A673 (cell line): ENCODE results near the gene FOLR2. TPM values are rescaled to one million over a fixed set of nuclear protein-coding genes. Genes with fewer than 3 reads are reported as not detected.

Source experiments
- BruUV-seq: library from RNA; stranded (reverse); fragments of 400-500 nt; replicated peaks from 2 replicates; lab custom pipeline; 2021; lab: Mats Ljungman, UMichigan
- CTCF ChIA-PET: fragments of 300-600 bp; sonication (Branson Sonifier 250); formaldehyde crosslinking; loops from one replicate; lab custom pipeline; 2022; ENCODE audit warnings: antibody characterized with exemption; lab: Charles Lee
- POLR2A ChIA-PET: fragments of 300-600 bp; sonication (Branson Sonifier 250); formaldehyde crosslinking; loops from one replicate; lab custom pipeline; 2022; ENCODE audit warnings: antibody characterized with exemption; ENCODE audit not compliant: low non-redundant PET; lab: Charles Lee
- DNase-seq: peaks from one replicate; pipeline ENCODE4 v3.0.0-alpha.2; 2015; ENCODE audit warnings: low spot score
- H3K27ac ChIP-seq: fragments of 200-600 bp; sonication (generic); 2 replicates; pipeline ENCODE4 v1.5.1; 2016; ENCODE audit warnings: mixed run types, low read depth, mild to moderate bottlenecking, mixed read lengths, antibody characterized with exemption, low read length; ENCODE audit not compliant: poor library complexity, severe bottlenecking
- H3K27me3 ChIP-seq: fragments of 200-600 bp; sonication (generic); replicated peaks from 2 replicates; pipeline ENCODE4 v1.6.1; 2017; ENCODE audit warnings: mixed run types, low read depth, mild to moderate bottlenecking, mixed read lengths, antibody characterized with exemption, low read length; ENCODE audit not compliant: insufficient read depth, poor library complexity
- H3K36me3 ChIP-seq: fragments of 200-600 bp; sonication (generic); 2 replicates; pipeline ENCODE4 v1.6.1; 2016; ENCODE audit warnings: mixed run types, mild to moderate bottlenecking, mixed read lengths, antibody characterized with exemption, low read length; ENCODE audit not compliant: insufficient read depth, poor library complexity, severe bottlenecking
- H3K4me1 ChIP-seq: fragments of 200-600 bp; sonication (generic); 2 replicates; pipeline ENCODE4 v1.6.1; 2017; ENCODE audit warnings: mixed run types, mild to moderate bottlenecking, mixed read lengths, antibody characterized with exemption, low read length; ENCODE audit not compliant: insufficient read depth, poor library complexity, severe bottlenecking
- H3K4me3 ChIP-seq: fragments of 200-600 bp; sonication (generic); 2 replicates; pipeline ENCODE4 v1.5.1; 2016; ENCODE audit warnings: low read depth, mixed run types, mild to moderate bottlenecking, mixed read lengths, low read length; ENCODE audit not compliant: poor library complexity, severe bottlenecking
- H3K9me3 ChIP-seq: fragments of 200-600 bp; sonication (generic); 2 replicates; pipeline ENCODE4 v1.6.1; 2016; ENCODE audit warnings: mixed run types, low read depth, mild to moderate bottlenecking, mixed read lengths, antibody characterized with exemption, low read length; ENCODE audit not compliant: poor library complexity, severe bottlenecking
- EZH2 ChIP-seq: fragments of 200-600 bp; sonication (generic); IDR thresholded peaks from 2 replicates; pipeline ENCODE4 v1.6.1; 2017; ENCODE audit warnings: borderline replicate concordance, low read depth, mild to moderate bottlenecking, mixed read lengths, antibody characterized with exemption, low read length; ENCODE audit not compliant: poor library complexity, severe bottlenecking
- intact Hi-C: fragments of 100-400 bp; cut with micrococcal nuclease; formaldehyde crosslinking; loops from one replicate; pipeline ENCODE4 v1.10.0; 2022; ENCODE audit not compliant: unreplicated experiment
- total RNA-seq: library from RNA; stranded (reverse); gene quantifications from 2 replicates; pipeline ENCODE4 v1.2.3, GENCODE V29; 2021
- TF ChIP-seq, protein P1 (sequence below): fragments of 300-800, 200-600 bp; sonication (generic); conservative IDR thresholded peaks from 2 replicates; pipeline ENCODE4 v1.5.1; 2017; ENCODE audit warnings: low read depth, mild to moderate bottlenecking, antibody characterized with exemption, low read length, moderate library complexity, mixed read lengths

The FOLR2 gene
- total RNA-seq, 1 experiment from 2014 or later: not detected

DNA sequence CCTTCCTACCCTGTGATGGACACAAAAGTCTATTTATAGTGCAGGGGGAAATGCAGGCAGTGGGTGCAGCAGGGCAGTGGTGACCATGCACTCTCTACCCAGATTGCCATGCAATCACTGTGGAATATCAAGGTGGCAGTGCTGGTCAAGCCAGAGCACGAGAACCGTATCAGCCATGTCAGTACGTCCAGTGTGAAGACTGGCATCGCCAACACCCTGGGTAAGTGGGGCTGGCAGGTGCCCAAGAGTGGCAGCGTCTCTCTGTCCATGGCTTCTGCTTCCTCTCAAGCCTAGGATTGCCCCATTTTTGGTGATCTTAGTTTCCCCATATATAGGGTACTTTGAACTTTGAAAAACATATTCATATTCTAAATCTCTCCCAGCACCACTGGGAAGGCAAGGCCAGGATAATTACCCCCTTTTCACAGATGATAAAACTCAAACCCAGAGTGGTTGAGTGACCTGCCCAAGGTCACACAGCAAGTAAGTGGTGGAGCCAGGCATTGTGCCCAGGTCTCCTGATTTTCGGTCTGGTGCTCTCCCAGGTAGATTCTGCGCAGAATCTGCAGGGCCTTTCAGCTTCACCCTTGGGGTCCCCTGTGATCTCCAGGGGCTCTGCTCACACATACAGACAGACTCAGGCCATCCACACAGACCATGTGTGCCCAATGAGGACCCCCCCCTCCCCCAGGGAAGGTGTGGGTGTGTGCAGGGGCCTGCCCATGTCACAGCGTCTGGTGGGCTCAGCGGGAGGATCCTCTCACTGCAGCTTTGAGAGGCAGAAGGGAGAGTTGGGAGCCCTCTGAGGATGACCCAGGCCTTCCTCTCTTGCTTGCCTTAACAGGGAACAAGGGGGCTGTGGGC, 15.0 kb downstream of the FOLR2 start:
- no peak overlapping the region for H3K27ac ChIP-seq
- no peak for DNase-seq
- no peaks in the 10 kb centered on the region for H3K4me1 ChIP-seq
- H3K4me3 ChIP-seq: no peak overlapping the region
- H3K9me3 ChIP-seq: no peaks in the 10 kb centered on the region
- H3K36me3 ChIP-seq: peaks cover 55% of the 10 kb centered on the region
- CTCF ChIA-PET: no interaction called here
- POLR2A ChIA-PET: no interaction called here
- H3K27me3 ChIP-seq: no peaks in the 10 kb centered on the region
- TF ChIP-seq, protein P1, sequence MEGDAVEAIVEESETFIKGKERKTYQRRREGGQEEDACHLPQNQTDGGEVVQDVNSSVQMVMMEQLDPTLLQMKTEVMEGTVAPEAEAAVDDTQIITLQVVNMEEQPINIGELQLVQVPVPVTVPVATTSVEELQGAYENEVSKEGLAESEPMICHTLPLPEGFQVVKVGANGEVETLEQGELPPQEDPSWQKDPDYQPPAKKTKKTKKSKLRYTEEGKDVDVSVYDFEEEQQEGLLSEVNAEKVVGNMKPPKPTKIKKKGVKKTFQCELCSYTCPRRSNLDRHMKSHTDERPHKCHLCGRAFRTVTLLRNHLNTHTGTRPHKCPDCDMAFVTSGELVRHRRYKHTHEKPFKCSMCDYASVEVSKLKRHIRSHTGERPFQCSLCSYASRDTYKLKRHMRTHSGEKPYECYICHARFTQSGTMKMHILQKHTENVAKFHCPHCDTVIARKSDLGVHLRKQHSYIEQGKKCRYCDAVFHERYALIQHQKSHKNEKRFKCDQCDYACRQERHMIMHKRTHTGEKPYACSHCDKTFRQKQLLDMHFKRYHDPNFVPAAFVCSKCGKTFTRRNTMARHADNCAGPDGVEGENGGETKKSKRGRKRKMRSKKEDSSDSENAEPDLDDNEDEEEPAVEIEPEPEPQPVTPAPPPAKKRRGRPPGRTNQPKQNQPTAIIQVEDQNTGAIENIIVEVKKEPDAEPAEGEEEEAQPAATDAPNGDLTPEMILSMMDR: no peak
- TF ChIP-seq EZH2: no peak
- no TSS peak for BruUV-seq
- intact Hi-C loops: no loop called here

DNA sequence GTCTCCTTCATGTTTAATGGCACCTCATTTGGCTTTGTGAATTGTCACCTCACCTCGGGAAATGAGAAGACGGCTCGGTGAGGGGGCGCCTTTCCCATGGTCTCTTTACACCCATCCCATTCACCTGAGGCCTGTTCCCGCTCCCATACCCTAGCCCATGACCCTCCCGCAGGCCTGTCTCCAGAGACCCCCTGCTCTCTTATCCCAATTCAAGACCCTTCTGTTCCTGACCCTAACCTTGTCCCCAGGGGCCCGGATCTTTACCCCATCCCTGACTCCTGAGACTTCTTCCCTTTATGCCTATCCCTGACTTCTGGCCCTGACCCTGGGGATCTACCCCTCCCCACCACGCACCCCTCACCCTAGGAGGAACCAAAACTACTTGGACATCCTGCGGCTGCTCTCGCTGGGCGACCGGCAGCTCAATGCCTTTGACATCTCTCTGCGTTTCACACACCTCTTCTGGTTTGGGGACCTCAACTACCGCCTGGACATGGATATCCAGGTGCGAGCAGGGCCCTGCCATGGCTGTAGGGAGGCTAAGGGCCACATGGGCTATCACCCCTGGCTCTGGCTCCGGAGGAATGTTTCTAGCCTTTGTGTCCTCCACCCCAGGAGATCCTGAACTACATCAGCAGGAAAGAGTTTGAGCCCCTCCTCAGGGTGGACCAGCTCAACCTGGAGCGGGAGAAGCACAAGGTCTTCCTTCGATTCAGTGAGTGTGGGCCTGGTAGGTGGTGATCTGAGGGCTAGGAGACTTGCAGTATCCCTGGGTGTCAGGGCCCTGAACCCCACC, 15.9 kb downstream of the FOLR2 start:
- Histone ChIP-seq H3K4me1 (no peaks in the 10 kb centered on the region), H3K4me3 (no peak overlapping the region), H3K9me3 (no peaks in the 10 kb centered on the region), H3K27ac (no peak overlapping the region), H3K27me3 (no peaks in the 10 kb centered on the region), H3K36me3 (peaks cover 59% of the 10 kb centered on the region)
- ChIA-PET CTCF (no interaction called here), POLR2A (no interaction called here)
- BruUV-seq: no TSS peak
- TF ChIP-seq EZH2: no peak
- TF ChIP-seq, protein P1: no peak
- no peak for DNase-seq
- intact Hi-C loops: no loop called here

DNA sequence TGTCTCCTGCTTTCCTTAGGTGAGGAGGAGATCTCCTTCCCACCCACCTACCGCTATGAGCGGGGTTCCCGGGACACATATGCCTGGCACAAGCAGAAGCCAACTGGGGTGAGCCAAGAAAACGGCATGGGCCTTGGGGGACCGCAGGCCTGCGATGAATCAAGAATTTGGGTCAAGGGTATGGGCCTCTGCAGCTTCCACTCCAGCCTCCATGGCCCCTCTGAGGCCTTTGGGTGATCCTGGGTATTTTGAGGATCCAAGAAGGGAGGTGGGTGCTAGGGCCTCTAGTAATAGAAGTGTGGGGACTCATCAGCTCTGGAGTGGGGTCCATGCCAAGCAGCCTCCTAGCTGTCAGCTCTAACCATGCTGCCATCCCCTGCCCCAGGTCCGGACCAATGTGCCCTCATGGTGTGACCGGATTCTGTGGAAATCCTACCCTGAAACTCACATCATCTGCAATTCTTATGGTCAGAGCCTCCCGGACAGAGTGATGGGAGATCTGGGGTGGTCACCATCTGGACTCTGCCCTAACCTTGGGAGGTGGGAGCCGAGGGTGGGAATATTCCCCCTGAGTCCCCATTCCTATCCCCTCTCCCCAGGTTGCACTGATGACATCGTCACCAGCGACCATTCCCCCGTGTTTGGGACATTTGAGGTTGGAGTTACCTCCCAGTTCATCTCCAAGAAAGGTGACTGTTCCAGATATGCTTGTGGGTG, 16.6 kb downstream of the FOLR2 start:
- no TSS peak for BruUV-seq
- Histone ChIP-seq H3K36me3 (peaks cover 57% of the 10 kb centered on the region), H3K4me3 (no peak overlapping the region), H3K27me3 (no peaks in the 10 kb centered on the region), H3K9me3 (no peaks in the 10 kb centered on the region), H3K4me1 (no peaks in the 10 kb centered on the region), H3K27ac (no peak overlapping the region)
- DNase-seq: no peak
- ChIA-PET CTCF (no interaction called here), POLR2A (no interaction called here)
- no peak for TF ChIP-seq EZH2
- TF ChIP-seq, protein P1: no peak
- intact Hi-C loops: no loop called here
